Skeletal muscle satellite cell (primary cell): ENCODE measurements around the gene KLHL41.
"Not testable (repeated sequence)": the region's sequence is repeated elsewhere in the genome, so short reads cannot be mapped to it uniquely, and the experiment has no call there.

ENCODE experiments used
- H3K27me3 ChIP-seq: 2 replicates; pipeline ENCODE4 v1.7.0; 2013; ENCODE audit warnings: low read length; ENCODE audit not compliant: control insufficient read depth, insufficient read depth
- H3K36me3 ChIP-seq: 2 replicates; pipeline ENCODE4 v1.7.0; 2013; ENCODE audit warnings: mild to moderate bottlenecking, control low read depth, low read length; ENCODE audit not compliant: insufficient read depth
- H3K4me1 ChIP-seq: 2 replicates; pipeline ENCODE4 v1.7.0; 2013; ENCODE audit warnings: low read length; ENCODE audit not compliant: control insufficient read depth, insufficient read depth
- H3K4me2 ChIP-seq: 2 replicates; pipeline ENCODE4 v1.7.0; 2013; ENCODE audit warnings: mild to moderate bottlenecking, low read length
- H3K4me3 ChIP-seq: 2 replicates; pipeline ENCODE4 v1.7.0; 2013; ENCODE audit warnings: low read length
- H3K9ac ChIP-seq: 2 replicates; pipeline ENCODE4 v1.7.0; 2013; ENCODE audit warnings: mild to moderate bottlenecking, low read depth, low read length, moderate library complexity
- H3K9me3 ChIP-seq: replicated peaks from 2 replicates; pipeline ENCODE4 v1.7.0; 2013; ENCODE audit warnings: mild to moderate bottlenecking, control low read depth, low read length

The KLHL41 gene

DNA sequence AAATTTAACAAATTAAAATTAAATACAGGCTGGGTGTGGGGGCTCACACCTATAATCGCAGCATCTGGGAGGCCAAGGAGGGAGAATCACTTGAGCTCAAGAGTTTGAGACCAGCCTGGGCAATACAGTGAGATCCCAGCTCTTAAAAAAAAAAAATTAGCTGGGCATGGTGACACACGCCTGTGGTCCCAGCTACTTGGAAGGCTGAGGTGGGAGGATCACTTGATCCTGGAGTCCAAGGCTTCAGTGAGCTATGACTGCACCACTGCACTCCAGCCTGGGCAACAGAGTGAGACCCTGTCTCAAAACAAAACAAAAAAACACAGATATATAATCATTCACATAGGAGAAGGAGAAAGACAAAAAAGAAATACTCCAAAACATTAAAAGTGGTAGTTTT, 30.0 kb downstream of the KLHL41 start:
- H3K9ac ChIP-seq, H3K4me3 ChIP-seq, H3K4me2 ChIP-seq, H3K36me3 ChIP-seq, H3K27me3 ChIP-seq, H3K4me1 ChIP-seq, H3K9me3 ChIP-seq: not testable (repeated sequence)

DNA sequence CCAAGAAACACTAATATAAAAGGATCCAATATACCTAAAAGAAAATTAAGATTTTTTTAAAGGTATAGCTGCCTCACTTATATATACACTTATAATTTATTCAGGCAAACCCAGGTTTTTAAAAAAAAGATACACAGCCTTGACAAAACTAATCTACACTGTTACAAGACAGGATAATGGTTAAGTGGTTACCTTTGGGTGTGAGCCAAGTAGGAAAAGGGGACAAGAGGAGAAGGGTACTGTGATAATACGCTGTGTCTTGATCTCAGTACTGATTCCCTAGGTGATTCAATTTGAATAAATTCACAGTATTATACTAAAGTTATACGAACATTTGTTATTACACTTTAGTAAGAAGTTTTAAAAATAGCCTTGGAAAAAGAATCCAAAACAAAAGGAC, 30.6 kb downstream of the KLHL41 start:
- no peak overlapping the region for H3K9ac ChIP-seq
- H3K4me2 ChIP-seq, result no peak overlapping the region
- no peak overlapping the region for H3K4me3 ChIP-seq
- peaks cover 5% of the 10 kb centered on the region for H3K36me3 ChIP-seq
- no peaks in the 10 kb centered on the region for H3K4me1 ChIP-seq
- no peaks in the 10 kb centered on the region for H3K27me3 ChIP-seq
- H3K9me3 ChIP-seq, result no peaks in the 10 kb centered on the region

DNA sequence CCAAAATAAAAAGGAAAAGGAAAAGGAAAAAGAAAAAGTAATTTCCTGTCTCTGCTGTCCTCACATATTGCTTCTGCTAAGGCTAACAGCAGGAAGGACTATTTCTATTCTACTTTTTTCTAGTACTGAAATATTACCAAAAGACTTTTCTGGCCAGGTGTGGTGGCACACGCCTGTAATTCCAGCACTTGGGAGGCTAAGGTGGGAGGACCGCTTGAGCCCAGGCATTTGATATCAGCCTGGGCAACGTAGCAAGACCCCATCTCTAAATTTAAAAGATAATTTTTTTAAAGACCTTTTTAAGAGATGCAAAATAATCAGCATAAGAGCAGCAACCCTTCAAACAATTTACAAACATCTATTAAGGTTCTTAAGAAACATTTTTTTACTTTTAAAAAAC, 32.9 kb downstream of the KLHL41 start:
- peaks cover 5% of the 10 kb centered on the region for H3K36me3 ChIP-seq
- H3K4me3 ChIP-seq, result no peak overlapping the region
- H3K4me1 ChIP-seq, result no peaks in the 10 kb centered on the region
- H3K4me2 ChIP-seq, result no peak overlapping the region
- H3K9me3 ChIP-seq, result no peaks in the 10 kb centered on the region
- no peak overlapping the region for H3K9ac ChIP-seq
- no peaks in the 10 kb centered on the region for H3K27me3 ChIP-seq

DNA sequence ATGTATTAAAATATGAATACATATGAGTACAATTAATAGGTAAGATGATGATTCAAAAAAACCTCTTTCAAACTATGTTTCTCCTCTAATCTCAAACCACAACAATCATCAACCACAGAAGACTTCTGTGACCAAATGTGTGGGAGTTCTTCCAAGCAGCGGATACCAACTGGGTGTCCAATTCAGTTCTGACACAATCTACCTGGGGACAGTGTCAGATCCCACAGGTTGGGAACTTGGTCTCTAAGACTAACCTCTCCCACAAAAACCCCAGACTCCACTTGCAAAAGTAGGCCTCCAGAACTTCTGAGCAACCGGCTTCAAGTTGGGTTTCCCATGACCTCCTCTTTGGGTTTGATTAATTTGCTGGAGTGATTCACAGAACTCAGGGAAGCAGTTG, 37.3 kb downstream of the KLHL41 start:
- H3K4me1 ChIP-seq, result no peaks in the 10 kb centered on the region
- H3K4me2 ChIP-seq, result no peak overlapping the region
- H3K36me3 ChIP-seq, result peaks cover 2% of the 10 kb centered on the region
- no peak overlapping the region for H3K4me3 ChIP-seq
- no peak overlapping the region for H3K9ac ChIP-seq
- no peaks in the 10 kb centered on the region for H3K27me3 ChIP-seq
- H3K9me3 ChIP-seq, result no peaks in the 10 kb centered on the region

DNA sequence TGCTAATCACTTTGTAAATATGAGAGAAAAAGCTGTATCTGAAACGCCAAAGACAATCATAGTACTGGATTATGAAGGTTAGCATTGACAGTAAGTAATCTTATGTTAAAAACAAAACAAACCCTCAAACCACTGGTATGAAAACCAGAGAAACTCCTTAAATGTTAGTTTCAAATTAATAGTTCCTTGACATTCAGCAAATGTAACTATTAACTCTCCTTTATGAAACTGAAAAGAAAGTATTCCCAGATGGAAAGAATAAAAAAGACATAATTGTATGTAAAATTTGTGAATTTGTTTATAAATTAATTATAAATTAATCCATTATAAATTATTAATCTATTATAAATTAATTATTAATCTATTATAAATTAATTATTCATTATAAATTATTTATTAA, 51.9 kb downstream of the KLHL41 start:
- Histone ChIP-seq H3K27me3 (no peaks in the 10 kb centered on the region), H3K36me3 (no peaks in the 10 kb centered on the region), H3K4me2 (no peak overlapping the region), H3K4me3 (no peak overlapping the region), H3K9me3 (no peaks in the 10 kb centered on the region), H3K9ac (no peak overlapping the region), H3K4me1 (no peaks in the 10 kb centered on the region)

DNA sequence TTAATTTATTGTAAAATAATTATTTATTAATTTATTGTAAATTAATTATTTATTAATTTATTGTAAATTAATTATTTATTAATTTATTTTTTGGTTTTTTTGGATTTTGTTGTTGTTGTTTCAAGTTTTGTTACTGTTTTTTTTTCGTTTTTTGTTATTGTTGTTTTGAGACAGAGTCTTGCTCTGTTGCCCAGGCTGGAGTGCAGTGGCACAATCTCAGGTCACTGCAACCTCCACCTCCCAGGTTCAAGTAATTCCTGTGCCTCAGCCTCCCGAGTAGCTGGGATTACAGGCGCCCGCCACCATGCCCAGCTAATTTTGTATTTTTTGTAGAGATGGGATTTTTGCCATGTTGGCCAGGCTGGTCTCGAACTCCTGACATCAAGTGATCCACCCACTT, 52.6 kb downstream of the KLHL41 start:
- not testable (repeated sequence) for H3K9ac ChIP-seq, H3K4me2 ChIP-seq, H3K9me3 ChIP-seq, H3K36me3 ChIP-seq, H3K4me1 ChIP-seq, H3K27me3 ChIP-seq, H3K4me3 ChIP-seq

DNA sequence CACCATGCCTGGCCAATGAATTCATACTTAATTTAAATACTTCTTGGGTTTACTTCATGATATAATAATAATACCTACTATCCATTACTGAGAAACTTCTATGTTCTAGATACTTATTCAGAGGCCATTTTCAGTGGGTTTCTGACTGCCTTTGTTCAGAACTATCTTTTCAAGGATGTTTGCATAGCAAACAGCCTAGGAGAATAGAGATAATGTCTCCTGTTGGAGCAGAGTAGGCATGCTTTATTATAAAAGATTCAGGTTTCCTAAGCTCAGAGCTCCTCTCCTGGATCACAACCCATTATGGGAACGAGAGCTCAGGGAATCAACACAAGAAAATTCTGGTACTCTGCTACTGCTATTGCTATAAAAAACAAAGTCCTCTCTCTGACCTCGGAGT, 53.0 kb downstream of the KLHL41 start:
- no peak overlapping the region for H3K4me3 ChIP-seq
- no peaks in the 10 kb centered on the region for H3K4me1 ChIP-seq
- H3K9ac ChIP-seq, result no peak overlapping the region
- H3K27me3 ChIP-seq, result no peaks in the 10 kb centered on the region
- no peak overlapping the region for H3K4me2 ChIP-seq
- no peaks in the 10 kb centered on the region for H3K9me3 ChIP-seq
- H3K36me3 ChIP-seq, result no peaks in the 10 kb centered on the region

DNA sequence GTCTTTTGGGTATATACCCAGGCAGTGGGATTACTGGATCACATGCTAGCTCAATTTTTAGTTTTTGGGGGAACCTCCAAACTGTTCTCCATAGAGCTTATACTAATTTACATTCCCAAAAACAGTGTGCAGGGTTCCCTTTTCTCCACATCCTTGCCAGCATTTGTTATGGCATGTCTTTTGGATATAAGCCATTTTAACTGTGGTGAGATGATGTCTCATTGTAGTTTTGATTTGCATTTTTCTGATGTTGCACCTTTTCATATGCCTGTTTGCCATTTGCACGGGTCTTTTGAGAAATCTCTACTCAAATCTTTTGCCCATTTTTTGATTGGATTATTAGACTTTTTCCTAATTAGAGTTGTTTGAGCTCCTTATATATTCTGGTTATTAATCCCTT, 56.2 kb downstream of the KLHL41 start:
- Histone ChIP-seq H3K9ac (no peak overlapping the region), H3K36me3 (no peaks in the 10 kb centered on the region), H3K4me3 (no peak overlapping the region), H3K9me3 (no peaks in the 10 kb centered on the region), H3K4me2 (no peak overlapping the region), H3K27me3 (no peaks in the 10 kb centered on the region), H3K4me1 (no peaks in the 10 kb centered on the region)

DNA sequence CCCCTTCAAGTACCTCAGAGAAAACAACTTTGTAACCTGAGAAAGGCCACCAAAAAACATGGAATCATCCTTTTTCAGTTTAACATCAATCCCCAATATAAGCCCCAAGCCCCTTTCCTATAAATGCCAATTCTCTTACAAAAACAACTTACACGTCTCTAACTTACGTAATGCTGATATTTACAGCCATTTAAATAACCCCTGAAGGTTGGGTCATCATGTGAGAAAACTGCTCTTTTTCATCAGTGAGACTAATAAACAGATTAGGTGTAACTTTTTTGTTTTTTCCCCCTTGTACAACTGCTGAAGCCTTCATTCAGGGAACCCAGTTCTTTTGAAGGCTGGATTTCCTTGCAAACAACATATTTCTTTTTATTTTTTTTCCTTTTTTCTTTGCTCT, 60.4 kb downstream of the KLHL41 start:
- H3K9ac ChIP-seq, result no peak overlapping the region
- H3K36me3 ChIP-seq, result no peaks in the 10 kb centered on the region
- no peaks in the 10 kb centered on the region for H3K27me3 ChIP-seq
- no peak overlapping the region for H3K4me3 ChIP-seq
- H3K4me2 ChIP-seq, result no peak overlapping the region
- H3K9me3 ChIP-seq, result no peaks in the 10 kb centered on the region
- peaks cover 8% of the 10 kb centered on the region for H3K4me1 ChIP-seq

DNA sequence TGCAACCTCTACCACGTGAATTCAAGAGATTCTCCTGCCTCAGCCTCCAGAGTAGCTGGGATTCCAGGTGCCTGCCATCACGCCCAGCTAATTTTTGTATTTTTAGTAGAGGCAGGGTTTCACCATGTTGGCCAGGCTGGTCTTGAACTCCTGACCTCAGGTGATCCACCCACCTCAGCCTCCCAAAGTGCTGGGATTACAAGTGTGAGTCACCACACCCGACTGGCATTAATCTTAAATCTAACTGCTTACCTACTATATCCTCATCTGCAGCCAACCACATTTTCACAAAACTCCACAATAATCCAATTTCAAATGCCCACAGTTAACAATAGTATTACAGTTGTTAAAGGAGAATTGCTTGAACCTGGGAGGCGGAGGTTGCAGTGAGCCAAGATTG, 61.2 kb downstream of the KLHL41 start:
- not testable (repeated sequence) for H3K4me3 ChIP-seq, H3K27me3 ChIP-seq, H3K4me2 ChIP-seq, H3K36me3 ChIP-seq, H3K9me3 ChIP-seq, H3K9ac ChIP-seq, H3K4me1 ChIP-seq

DNA sequence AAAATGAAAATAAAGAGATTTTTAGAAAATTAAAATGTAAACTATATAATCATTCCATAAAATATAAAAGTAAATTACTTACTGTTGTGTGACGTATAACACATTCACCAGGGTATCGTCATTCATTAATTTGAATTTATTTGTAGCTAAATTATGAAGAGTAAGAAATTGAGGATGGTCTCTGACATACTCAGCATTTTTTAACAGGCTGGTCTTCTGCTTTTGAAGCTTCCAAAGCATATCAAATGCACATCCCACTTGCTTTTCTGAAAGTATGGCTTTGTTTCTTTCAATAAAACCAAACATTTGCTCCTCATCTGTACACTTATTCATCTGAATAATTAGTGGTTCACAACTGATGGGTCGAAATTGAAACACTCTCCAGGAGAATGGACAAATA, 62.1 kb downstream of the KLHL41 start:
- H3K36me3 ChIP-seq, result no peaks in the 10 kb centered on the region
- H3K27me3 ChIP-seq, result no peaks in the 10 kb centered on the region
- peaks cover 8% of the 10 kb centered on the region for H3K4me1 ChIP-seq
- no peak overlapping the region for H3K9ac ChIP-seq
- H3K9me3 ChIP-seq, result no peaks in the 10 kb centered on the region
- no peak overlapping the region for H3K4me3 ChIP-seq
- H3K4me2 ChIP-seq, result peak overlapping the region; percentile 96

DNA sequence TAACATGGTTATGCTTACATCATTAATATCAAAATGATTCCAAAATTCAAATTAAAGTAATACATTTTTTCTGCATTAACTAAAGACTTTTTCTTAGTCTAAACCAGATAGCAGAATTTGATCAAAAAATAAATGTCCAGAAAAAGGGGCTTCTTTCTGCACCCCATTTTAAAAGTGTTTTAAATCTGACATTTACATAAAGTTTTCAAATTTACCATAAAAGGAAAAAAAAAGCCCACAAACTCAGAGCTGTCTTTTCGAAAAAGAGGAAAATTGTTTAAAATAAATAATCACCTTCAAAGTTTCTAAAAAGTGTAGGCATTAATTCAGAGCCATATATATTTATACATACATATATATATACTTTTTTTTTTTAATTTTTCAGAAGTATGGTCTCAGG, 62.7 kb downstream of the KLHL41 start:
- Histone ChIP-seq H3K4me3 (no peak overlapping the region), H3K4me1 (peaks cover 8% of the 10 kb centered on the region), H3K9ac (peak overlapping the region; percentile 80), H3K9me3 (no peaks in the 10 kb centered on the region), H3K27me3 (no peaks in the 10 kb centered on the region), H3K36me3 (no peaks in the 10 kb centered on the region), H3K4me2 (peak overlapping the region; percentile 96)

DNA sequence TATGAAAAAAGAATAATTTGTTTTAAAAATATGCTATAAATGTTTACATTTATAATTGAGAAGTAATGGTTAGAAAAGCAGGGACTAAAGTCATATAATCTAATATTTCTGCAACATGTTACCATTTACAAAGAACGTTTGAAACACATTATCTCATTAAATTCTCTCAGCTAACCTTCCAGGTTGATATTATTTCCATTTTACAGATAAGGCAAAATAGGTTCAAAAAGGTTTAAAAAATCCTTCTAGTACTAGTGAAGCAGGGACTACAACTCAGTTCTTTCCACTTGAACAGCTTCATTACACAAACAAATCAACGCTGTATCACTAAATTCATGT, 63.3 kb downstream of the KLHL41 start:
- H3K36me3 ChIP-seq, result no peaks in the 10 kb centered on the region
- peak overlapping the region; percentile 96 for H3K4me2 ChIP-seq
- H3K4me3 ChIP-seq, result peak overlapping the region; percentile 86
- no peaks in the 10 kb centered on the region for H3K27me3 ChIP-seq
- H3K9ac ChIP-seq, result peak overlapping the region; percentile 80
- peaks cover 8% of the 10 kb centered on the region for H3K4me1 ChIP-seq
- no peaks in the 10 kb centered on the region for H3K9me3 ChIP-seq
